Ovary (tissue), 3 donors: Measurements from ENCODE around the gene DSP.

Experiments
- CTCF ChIP-seq, 3 donors: fragments of 450-650 bp in 2 of 3; fragments of 200-600 bp in 1 of 3; IDR thresholded peaks; one replicate each; pipeline versions ENCODE4 v1.5.1 to v1.8.0; 2016 to 2022; ENCODE audit warnings: antibody characterized with exemption in 3 of 3, mild to moderate bottlenecking in 1 of 3
- POLR2A ChIP-seq: fragments of 450-650 bp; IDR thresholded peaks from one replicate; pipeline ENCODE4 v1.6.1; 2017; ENCODE audit warnings: antibody characterized with exemption, mild to moderate bottlenecking, moderate library complexity
- donor health status: DM: no; HTN: no; CAD: no.

GRCh38 chr6:7496266-7496875 lies 45.1 kb upstream of the DSP start:
- no peak for TF ChIP-seq CTCF (IDR thresholded peaks at IDR 0.05)
- no peak for TF ChIP-seq POLR2A
